Measurements from ENCODE around the gene KLHL30. TPM values are rescaled to one million over a fixed set of nuclear protein-coding genes. Genes with fewer than 3 reads are reported as not detected.

KLHL30 gene
- total and polyA plus RNA-seq, 11 donors, result 5.1 to 43.7 (median 23.0) TPM

- no peaks in the 10 kb centered on the region for H3K9me3 ChIP-seq
- intact Hi-C loops (cut with DNase I), result no loop called here
- WGBS, 4 donors, result 87 to 90% (median 88%) methylated on average over 23 to 27 of the region's 27 CpGs
- no peak overlapping the region for H3K27ac ChIP-seq
- TF ChIP-seq POLR2A (IDR thresholded peaks at IDR 0.05) (no peak), CTCF (IDR thresholded peaks at IDR 0.05) (no peak)
- ATAC-seq (no peak), DNase-seq (peak in 2 of 5 donors; percentile 16 to 59)
- peaks cover 0 to 9% (median 0%) of the 10 kb centered on the region in 12 donors for H3K4me1 ChIP-seq
- no peak overlapping the region for H3K4me3 ChIP-seq
- H3K27me3 ChIP-seq, result peaks cover 0 to 11% (median 0%) of the 10 kb centered on the region in 9 donors
- no peaks in the 10 kb centered on the region for H3K36me3 ChIP-seq
Observed at GRCh38 chr2:238121511-238122286, 16.8 kb upstream of the KLHL30 start.

GRCh38 chr2:238122287-238123217, 15.9 kb upstream of the KLHL30 start:
- ATAC-seq (no peak), DNase-seq (peak in 2 of 5 donors; percentile 18 to 47)
- 83 to 89% (median 86%) methylated on average over 25 to 29 of the region's 29 CpGs for WGBS, 4 donors
- no peak overlapping the region for H3K4me3 ChIP-seq
- no peaks in the 10 kb centered on the region for H3K36me3 ChIP-seq
- no peak overlapping the region for H3K27ac ChIP-seq
- no peaks in the 10 kb centered on the region for H3K9me3 ChIP-seq
- peaks cover 0 to 14% (median 0%) of the 10 kb centered on the region in 12 donors for H3K4me1 ChIP-seq
- intact Hi-C loops (cut with DNase I), result no loop called here
- no peak for TF ChIP-seq POLR2A (IDR thresholded peaks at IDR 0.05)
- TF ChIP-seq CTCF (IDR thresholded peaks at IDR 0.05), result no peak
- peaks cover 0 to 3% (median 0%) of the 10 kb centered on the region in 9 donors for H3K27me3 ChIP-seq

- DNase-seq, result peak in 2 of 5 donors; percentile 20 to 56
- WGBS, 4 donors, result 82 to 86% (median 84%) methylated on average over 15 to 22 of the region's 22 CpGs
- intact Hi-C loops (cut with DNase I), result no loop called here
Observed at GRCh38 chr2:238123218-238123971, 15.1 kb upstream of the KLHL30 start.

More at GRCh38 chr2:238123218-238123971, 15.1 kb upstream of the KLHL30 start:
- Histone ChIP-seq H3K4me1 (peaks cover 0 to 14% (median 0%) of the 10 kb centered on the region in 12 donors), H3K4me3 (no peak overlapping the region), H3K36me3 (no peaks in the 10 kb centered on the region), H3K9me3 (no peaks in the 10 kb centered on the region), H3K27ac (no peak overlapping the region), H3K27me3 (no peaks in the 10 kb centered on the region)
- TF ChIP-seq CTCF (IDR thresholded peaks at IDR 0.05), result no peak
- TF ChIP-seq POLR2A (IDR thresholded peaks at IDR 0.05), result no peak
- no peak for ATAC-seq

Data from heart left ventricle (tissue), 16 donors.